Left forelimb (tissue), 1 donor: ENCODE data around the gene ARHGEF7.

Source experiments
- DNase-seq: peaks from one replicate; pipeline ENCODE4 v3.0.0-alpha.2; 2018; ENCODE audit warnings: low spot score

Gene ARHGEF7

GRCh38 chr13:111346101-111346680 lies 231.1 kb downstream of the ARHGEF7 start:
- DNase-seq, result peak; percentile 53

- DNase-seq, result no peak
Observed at GRCh38 chr13:111347438-111347837, 232.3 kb downstream of the ARHGEF7 start.

- DNase-seq, result no peak
Observed at GRCh38 chr13:111353508-111353907, 238.4 kb downstream of the ARHGEF7 start.

- no peak for DNase-seq
Observed at GRCh38 chr13:111354789-111355188, 239.7 kb downstream of the ARHGEF7 start.
